Measurements from ENCODE around the gene CPZ.

Gene CPZ

DNA sequence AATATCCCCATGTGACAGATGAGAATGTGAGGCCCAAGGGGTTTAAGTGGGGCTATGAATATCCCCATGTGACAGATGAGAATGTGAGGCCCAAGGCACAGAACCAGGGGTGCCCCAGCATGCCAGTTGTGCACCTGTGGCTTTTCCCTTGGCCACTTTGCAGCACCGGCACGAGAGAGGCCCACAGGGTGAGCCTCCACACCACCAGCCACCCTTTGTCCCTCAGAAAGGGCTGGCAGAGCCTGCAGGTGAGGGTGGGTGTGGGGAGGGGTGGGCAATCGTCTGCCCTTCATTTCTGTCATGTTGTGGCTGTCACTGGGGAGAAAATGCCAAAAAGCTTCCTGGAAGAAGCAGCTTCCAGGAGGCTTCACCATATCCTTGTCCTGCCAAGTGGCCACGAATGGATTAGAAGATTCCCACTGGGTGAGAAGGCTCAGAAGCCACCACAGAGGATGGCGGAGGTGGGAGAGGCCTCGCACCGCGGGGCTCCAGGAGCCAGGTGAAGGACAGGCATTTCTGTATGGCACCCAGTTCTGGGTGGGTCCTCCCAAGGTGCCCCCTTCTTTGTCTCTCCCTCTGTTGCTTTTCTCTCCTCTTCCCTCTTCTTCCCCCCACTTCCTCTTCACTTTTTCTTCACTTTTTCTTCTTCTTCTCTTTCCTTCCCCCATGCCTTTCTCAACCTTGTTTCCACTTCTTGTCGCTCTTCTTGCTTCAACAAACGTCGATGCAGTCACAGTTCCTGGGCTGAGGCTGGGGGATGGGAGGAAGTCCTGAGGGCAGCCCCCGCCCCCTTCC, 12.8 kb upstream of the CPZ start:
- in situ Hi-C loops (cut with MboI; ENCODE audit: low sequenced_read_pairs), result no loop called here

DNA sequence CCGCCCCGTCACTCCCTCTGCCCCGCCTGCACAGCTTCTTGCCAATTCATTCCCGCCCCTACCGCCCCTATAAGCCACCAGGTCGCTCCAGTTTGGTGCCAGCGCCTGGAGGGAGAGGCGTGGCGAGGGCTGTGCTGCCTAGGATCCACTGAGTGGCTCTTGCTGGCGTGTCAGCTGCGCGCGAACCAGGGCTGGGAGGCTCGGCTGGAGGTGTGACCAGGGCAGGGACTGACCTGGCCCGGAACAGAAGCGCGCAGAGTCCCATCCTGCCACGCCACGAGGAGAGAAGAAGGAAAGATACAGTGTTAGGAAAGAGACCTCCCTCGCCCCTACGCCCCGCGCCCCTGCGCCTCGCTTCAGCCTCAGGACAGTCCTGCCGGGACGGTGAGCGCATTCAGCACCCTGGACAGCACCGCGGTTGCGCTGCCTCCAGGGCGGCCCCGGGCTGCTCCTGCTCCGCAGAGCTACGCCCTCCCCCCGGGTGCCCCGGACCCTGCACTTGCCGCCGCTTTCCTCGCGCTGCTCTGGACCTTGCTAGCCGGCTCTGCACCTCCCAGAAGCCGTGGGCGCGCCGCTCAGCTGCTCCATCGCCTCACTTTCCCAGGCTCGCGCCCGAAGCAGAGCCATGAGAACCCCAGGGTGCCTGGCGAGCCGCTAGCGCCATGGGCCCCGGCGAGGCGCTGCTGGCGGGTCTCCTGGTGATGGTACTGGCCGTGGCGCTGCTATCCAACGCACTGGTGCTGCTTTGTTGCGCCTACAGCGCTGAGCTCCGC, 12.1 kb upstream of the CPZ start, which contains the start of gene GPR78:
GPR78 (plus strand) TSS at position 72 of the 773 bp plus-strand sequence; CDS start at position 663, 591 bp downstream.
- in situ Hi-C loops (cut with MboI; ENCODE audit: low sequenced_read_pairs), result no loop called here

- in situ Hi-C loops (cut with MboI; ENCODE audit: low sequenced_read_pairs), result no loop called here
These were observed 11.3 kb upstream of the CPZ start for GRCh38 chr4:8581094-8581861.

DNA sequence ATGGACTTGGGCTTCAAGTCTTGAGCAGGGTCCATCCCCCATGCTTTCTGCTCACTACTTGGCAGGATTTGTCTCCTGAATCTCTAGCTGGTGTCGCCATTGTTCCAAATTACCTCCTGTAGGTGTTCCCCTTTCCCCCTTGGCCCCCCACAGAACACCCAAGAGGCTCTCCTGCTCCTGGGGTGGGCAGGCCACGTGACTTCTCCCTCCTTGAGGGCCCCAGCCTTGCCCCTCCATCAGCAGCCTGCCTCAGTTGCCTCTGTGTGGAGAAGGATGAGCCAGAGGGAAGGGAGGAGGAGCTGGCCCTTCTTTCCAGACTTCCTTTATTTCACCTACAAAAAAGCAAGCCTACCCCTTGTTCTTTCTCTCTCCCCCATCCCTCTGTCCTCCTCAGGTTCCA, 10.5 kb upstream of the CPZ start:
- in situ Hi-C loops (cut with MboI; ENCODE audit: low sequenced_read_pairs), result no loop called here

- in situ Hi-C loops (cut with MboI; ENCODE audit: low sequenced_read_pairs), result no loop called here
These were observed 10.1 kb upstream of the CPZ start for GRCh38 chr4:8582436-8582835.

DNA sequence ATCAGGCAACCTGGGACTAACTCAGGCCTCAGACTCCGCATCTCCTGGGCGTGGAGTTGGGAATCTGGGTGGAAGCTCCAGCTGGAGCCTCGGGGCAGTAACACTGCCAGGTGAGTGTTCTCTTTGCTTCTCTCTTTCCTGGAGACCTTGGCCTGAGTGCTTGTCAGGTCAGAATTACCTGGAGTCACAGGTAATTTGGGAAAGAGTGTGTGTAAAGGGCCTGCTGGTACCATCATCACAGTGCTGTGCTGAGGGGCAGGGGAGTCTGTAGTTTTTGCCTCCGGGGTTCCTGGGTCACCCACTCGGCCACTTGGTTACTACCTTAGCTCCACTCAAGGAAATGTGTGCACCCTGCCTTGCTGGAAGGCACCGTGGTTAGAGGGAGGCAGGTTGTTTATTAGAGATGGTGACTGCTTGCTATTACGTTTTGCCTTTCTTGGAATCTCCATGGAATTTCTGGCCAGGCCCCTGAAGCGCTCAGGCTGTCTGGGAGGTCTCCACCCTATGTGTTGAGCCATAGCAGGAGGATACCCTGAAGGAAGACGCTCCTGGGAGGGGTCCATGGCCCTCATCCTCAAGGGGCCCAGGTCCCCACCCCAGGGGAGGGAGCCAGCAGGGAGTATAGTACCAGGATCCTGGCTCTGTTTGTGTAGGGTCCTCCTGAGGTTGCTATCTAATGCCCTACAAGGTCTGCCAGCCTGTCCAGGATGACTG, 9.5 kb upstream of the CPZ start:
- in situ Hi-C loops (cut with MboI; ENCODE audit: low sequenced_read_pairs), result no loop called here

GRCh38 chr4:8583655-8584025, 8.9 kb upstream of the CPZ start:
- in situ Hi-C loops (cut with MboI; ENCODE audit: low sequenced_read_pairs), result no loop called here

- in situ Hi-C loops (cut with MboI; ENCODE audit: low sequenced_read_pairs), result no loop called here
These were observed 7.4 kb upstream of the CPZ start for GRCh38 chr4:8585186-8585585.

GRCh38 chr4:8585721-8586212, 6.8 kb upstream of the CPZ start:
- in situ Hi-C loops (cut with MboI; ENCODE audit: low sequenced_read_pairs), result no loop called here

DNA sequence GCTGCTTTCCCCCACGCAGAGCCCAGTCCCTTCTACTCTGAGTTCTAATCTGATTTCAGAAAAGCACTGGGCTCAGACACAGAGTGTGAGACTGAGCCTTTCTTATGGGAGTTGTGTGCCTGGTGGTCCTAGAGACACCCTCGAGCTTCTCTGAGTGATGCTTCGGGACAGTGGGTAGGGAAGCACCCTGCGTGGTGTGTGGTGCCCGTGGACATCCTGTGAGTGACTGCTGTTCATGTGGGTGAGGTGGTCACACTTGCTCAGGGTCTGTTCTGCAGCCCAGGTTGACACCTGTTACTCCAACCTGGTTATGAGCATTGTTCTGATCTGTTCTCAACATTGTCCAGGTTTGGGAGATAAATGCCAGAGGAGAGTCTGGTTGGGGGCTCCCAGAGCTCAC, 6.3 kb upstream of the CPZ start:
- in situ Hi-C loops (cut with MboI; ENCODE audit: low sequenced_read_pairs), result no loop called here

DNA sequence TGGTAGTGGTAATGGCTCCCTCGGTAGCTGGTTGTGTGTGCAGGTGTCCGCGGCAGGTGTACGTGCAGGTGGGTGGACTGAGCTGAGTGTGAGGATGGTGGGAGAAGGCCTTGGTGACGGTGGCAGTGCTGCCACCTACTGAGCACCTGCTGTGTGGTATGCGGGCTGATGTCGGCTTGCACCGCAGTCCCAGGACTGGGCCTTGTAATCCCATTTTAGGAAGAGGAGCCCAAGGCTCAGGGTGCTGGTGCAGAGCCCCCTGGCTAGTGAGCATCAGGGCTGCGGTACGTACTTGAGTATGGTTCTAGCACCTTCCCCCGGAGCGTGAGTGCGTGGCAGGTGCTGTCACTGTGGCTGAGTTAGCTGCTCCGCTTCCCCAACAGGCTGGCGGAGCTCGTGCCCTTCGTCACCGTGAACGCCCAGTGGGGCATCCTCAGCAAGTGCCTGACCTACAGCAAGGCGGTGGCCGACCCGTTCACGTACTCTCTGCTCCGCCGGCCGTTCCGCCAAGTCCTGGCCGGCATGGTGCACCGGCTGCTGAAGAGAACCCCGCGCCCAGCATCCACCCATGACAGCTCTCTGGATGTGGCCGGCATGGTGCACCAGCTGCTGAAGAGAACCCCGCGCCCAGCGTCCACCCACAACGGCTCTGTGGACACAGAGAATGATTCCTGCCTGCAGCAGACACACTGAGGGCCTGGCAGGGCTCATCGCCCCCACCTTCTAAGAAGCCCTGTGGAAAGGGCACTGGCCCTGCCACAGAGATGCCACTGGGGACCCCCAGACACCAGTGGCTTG, 5.7 kb upstream of the CPZ start:
- in situ Hi-C loops (cut with MboI; ENCODE audit: low sequenced_read_pairs), result no loop called here

GRCh38 chr4:8587469-8588195, 4.9 kb upstream of the CPZ start:
- in situ Hi-C loops (cut with MboI; ENCODE audit: low sequenced_read_pairs), result no loop called here

- in situ Hi-C loops (cut with MboI; ENCODE audit: low sequenced_read_pairs), result no loop called here
These were observed 4.4 kb upstream of the CPZ start for GRCh38 chr4:8588196-8588470.

- in situ Hi-C loops (cut with MboI; ENCODE audit: low sequenced_read_pairs), result no loop called here
These were observed 3.2 kb upstream of the CPZ start for GRCh38 chr4:8589336-8589735.

DNA sequence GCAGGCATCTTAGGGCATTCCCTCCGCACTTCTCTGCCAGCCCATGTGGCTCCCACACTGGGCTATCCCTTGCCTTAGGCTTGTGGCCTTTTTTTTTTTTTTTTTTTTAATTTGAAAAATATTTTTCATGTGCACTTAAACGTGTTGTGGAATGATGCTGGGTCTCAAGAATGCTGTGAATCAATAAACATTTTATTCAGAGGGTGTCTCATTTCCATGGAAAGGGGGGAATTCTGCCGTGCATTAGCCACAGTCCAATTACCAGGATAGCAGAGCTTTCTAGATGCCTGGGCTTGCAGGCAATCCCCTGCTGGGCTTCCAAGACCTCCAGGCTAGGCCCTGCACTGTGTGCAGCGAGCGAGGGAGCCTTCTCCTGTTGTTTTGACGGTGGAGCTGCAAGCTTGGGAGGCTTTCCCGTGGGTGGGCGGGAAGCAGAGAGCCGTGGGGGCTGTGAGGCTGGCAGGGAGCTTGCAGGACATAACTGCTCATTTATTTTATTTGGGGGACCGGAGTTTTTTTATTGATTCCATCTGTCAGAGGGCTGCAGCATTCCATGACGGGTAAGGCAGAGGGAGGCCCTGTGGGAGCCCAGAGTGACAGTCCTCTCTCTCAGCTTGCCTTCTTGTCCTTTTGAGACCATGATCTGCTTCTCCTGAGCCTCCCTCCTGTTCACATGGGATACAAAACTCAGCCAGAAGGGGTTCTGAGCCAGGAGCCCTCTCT, 2.6 kb upstream of the CPZ start:
- in situ Hi-C loops (cut with MboI; ENCODE audit: low sequenced_read_pairs), result no loop called here

GRCh38 chr4:8590546-8590880, 2.1 kb upstream of the CPZ start:
- in situ Hi-C loops (cut with MboI; ENCODE audit: low sequenced_read_pairs), result no loop called here

DNA sequence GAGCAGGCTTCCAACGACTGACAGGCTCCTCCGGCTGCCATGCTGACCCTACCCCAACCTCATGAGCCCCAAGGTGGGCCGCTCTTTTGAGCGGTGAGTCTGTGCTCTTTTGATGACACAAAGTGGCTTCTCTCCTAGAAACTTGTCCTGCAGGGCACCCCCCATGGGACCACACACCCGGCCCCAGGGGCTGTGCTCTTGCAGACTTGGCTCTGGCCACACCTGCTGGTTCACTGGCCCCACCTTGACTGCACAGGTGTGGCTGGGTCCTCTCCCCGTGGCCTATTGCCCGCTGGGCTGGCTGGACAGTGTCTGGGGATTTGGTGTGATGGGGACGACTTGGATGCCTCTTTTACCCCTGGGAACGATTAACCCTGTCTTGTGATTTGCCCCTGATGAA, 1.5 kb upstream of the CPZ start:
- in situ Hi-C loops (cut with MboI; ENCODE audit: low sequenced_read_pairs), result no loop called here

- in situ Hi-C loops (cut with MboI; ENCODE audit: low sequenced_read_pairs), result no loop called here
These were observed 769 bp upstream of the CPZ start for GRCh38 chr4:8591626-8592365.
